Measurements from ENCODE around the gene NOC2L.
"Not testable (repeated sequence)": the region's sequence is repeated elsewhere in the genome, so short reads cannot be mapped to it uniquely, and the experiment has no call there.

Gene NOC2L

DNA sequence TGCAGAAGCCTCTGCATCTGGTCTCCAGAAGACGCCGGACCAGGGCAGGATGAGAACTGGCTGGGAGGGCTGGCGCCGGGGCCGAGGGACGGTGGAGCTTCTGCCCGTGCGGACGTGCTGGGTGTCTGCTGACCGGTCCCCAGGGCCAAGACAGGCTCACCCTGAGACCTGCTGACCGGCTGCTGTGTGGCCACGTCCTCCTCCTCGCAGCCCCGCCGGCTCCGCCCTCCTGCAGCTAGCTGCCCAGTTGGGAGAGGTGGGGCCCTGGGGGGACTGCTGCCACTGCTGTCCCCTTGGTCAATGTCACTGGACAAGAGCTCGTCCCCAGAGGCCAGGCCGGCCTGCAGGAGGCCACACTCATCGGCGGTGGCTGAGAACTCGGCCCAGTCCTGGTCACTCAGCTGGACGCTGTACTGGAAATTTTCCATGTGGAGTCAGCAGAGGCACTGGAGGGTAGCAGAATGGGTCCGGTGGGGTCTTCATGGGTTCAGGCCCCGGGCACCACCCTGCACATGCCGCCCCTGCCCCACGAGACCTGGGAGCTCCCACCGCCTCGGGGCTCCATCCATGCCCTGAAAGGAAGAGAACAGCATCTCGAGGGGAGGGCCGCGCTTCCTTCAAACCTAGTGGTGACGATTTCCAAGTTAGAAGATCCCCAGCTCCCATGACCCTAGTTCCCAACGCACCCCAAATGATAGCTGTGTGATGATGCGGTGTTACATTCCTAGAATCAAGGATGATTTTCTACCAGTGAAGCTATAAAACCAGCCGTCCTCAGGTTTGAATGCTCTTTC, 21.7 kb upstream of the NOC2L start:
- Histone ChIP-seq H3K9me3 (ENCODE audit: control insufficient read depth in 1 of 2, low read length in 2 of 2) (no peaks in the 10 kb centered on the region), H3K4me1 (ENCODE audit: control insufficient read depth in 1 of 2, insufficient read depth in 2 of 2, low read length in 2 of 2) (peaks cover 0 to 4% of the 10 kb centered on the region in 2 donors), H3K27me3 (ENCODE audit: control insufficient read depth in 1 of 2, insufficient read depth in 2 of 2, low read length in 2 of 2) (peaks cover 14 to 27% of the 10 kb centered on the region in 2 donors), H3K9ac (ENCODE audit: low read depth in 1 of 2, low read length in 2 of 2) (no peak overlapping the region), H3K4me3 (ENCODE audit: low read depth in 1 of 2, low read length in 2 of 2) (no peak overlapping the region), H3K36me3 (ENCODE audit: control insufficient read depth in 1 of 2, insufficient read depth in 2 of 2, low read length in 2 of 2) (no peaks in the 10 kb centered on the region), H3K27ac (ENCODE audit: low read depth, low read length) (no peak overlapping the region)

DNA sequence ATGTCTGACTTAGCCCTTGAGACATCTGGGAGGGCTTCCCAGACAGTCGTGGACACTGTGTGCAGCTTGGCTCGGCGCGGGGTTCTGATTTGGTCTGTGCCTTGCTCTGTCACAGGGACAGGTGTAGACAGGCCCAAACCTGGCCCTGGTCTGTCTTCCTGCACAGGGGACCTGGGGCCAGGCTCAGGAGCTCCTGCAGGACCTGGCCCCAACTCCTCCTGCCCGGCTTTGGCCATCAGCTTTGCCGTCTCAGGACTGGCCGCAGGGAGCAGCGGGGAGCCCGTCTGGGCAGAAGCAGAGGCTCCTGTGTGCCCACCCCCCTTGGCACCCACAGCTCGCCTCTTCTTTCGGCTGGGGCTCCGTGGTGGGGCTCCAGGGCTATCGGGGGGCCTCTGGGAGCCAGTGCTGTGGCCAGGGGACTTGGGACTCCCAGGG, 21.1 kb upstream of the NOC2L start:
- H3K4me3 ChIP-seq (ENCODE audit: low read depth in 1 of 2, low read length in 2 of 2): no peak overlapping the region
- H3K9me3 ChIP-seq (ENCODE audit: control insufficient read depth in 1 of 2, low read length in 2 of 2): no peaks in the 10 kb centered on the region
- peaks cover 11 to 24% of the 10 kb centered on the region in 2 donors for H3K27me3 ChIP-seq (ENCODE audit: control insufficient read depth in 1 of 2, insufficient read depth in 2 of 2, low read length in 2 of 2)
- no peak overlapping the region for H3K9ac ChIP-seq (ENCODE audit: low read depth in 1 of 2, low read length in 2 of 2)
- no peaks in the 10 kb centered on the region for H3K36me3 ChIP-seq (ENCODE audit: control insufficient read depth in 1 of 2, insufficient read depth in 2 of 2, low read length in 2 of 2)
- H3K4me1 ChIP-seq (ENCODE audit: control insufficient read depth in 1 of 2, insufficient read depth in 2 of 2, low read length in 2 of 2): peaks cover 0 to 4% of the 10 kb centered on the region in 2 donors
- H3K27ac ChIP-seq (ENCODE audit: low read depth, low read length): no peak overlapping the region

DNA sequence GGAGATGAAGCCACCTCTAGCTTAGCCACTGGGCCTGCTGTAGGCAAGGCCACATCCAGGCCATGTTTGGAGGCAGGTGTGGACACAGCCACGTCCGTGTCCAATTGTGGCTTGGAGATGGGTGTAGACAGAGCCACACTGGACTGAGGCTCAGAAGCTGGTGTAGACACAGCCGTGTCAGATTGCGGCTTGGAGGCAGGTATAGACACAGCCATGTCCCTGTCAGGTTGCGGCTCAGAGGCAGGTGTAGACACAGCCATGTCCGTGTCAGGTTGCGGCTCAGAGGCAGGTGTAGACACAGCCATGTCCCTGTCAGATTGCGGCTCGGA, 20.7 kb upstream of the NOC2L start:
- Histone ChIP-seq H3K9me3 (ENCODE audit: control insufficient read depth in 1 of 2, low read length in 2 of 2) (no peaks in the 10 kb centered on the region), H3K27me3 (ENCODE audit: control insufficient read depth in 1 of 2, insufficient read depth in 2 of 2, low read length in 2 of 2) (peaks cover 9 to 22% of the 10 kb centered on the region in 2 donors), H3K4me1 (ENCODE audit: control insufficient read depth in 1 of 2, insufficient read depth in 2 of 2, low read length in 2 of 2) (peaks cover 0 to 4% of the 10 kb centered on the region in 2 donors), H3K4me3 (ENCODE audit: low read depth in 1 of 2, low read length in 2 of 2) (no peak overlapping the region), H3K36me3 (ENCODE audit: control insufficient read depth in 1 of 2, insufficient read depth in 2 of 2, low read length in 2 of 2) (no peaks in the 10 kb centered on the region), H3K27ac (ENCODE audit: low read depth, low read length) (no peak overlapping the region), H3K9ac (ENCODE audit: low read depth in 1 of 2, low read length in 2 of 2) (no peak overlapping the region)

DNA sequence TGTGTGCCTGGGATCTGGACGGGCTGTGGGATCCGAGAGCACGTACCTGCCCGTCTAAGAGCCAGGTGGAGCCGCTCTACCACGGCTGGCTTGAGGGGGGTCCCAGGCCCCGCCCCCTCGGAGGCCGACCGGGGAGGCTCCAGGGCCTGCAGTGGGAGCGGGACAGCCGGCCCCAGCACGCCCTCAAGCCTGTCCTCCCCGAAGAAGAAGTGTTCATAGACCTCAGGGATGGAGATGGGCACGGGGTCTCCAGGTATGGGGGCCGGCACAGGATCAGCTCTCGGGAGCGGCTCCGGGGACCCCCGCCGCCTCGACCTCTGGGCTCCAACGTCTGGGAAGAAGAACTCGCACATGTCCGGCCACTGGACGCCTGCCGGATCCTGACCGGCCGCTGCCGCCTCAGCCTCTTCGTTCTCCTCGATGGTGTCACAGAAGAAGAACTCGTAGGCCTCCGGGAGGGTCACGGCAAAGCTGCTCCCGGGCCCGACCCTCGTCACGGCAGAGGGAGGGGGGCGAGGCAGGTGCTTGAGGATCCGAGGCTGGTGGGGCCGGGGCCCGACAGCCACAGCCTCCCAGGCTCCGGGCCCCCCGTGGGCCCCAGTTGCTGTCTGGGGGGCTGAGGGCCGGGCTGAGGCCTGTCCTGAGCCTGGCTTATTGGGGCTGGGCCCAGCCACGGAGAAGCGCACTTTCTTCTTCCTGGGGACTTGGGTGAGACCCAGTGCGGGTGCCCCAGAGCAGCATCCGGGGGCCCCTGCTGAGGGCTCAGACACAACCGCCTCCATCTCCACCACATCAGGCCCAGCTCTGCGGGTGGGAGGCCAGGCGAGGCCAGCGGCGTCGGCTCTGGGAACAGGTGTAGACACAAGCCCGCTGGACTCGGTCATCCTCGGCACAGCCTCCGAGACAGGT, 20.0 kb upstream of the NOC2L start:
- no peak overlapping the region for H3K9ac ChIP-seq (ENCODE audit: low read depth in 1 of 2, low read length in 2 of 2)
- no peaks in the 10 kb centered on the region for H3K36me3 ChIP-seq (ENCODE audit: control insufficient read depth in 1 of 2, insufficient read depth in 2 of 2, low read length in 2 of 2)
- no peak overlapping the region for H3K27ac ChIP-seq (ENCODE audit: low read depth, low read length)
- no peaks in the 10 kb centered on the region for H3K9me3 ChIP-seq (ENCODE audit: control insufficient read depth in 1 of 2, low read length in 2 of 2)
- no peak overlapping the region for H3K4me3 ChIP-seq (ENCODE audit: low read depth in 1 of 2, low read length in 2 of 2)
- peaks cover 0 to 4% of the 10 kb centered on the region in 2 donors for H3K4me1 ChIP-seq (ENCODE audit: control insufficient read depth in 1 of 2, insufficient read depth in 2 of 2, low read length in 2 of 2)
- H3K27me3 ChIP-seq (ENCODE audit: control insufficient read depth in 1 of 2, insufficient read depth in 2 of 2, low read length in 2 of 2): peaks cover 9 to 22% of the 10 kb centered on the region in 2 donors

DNA sequence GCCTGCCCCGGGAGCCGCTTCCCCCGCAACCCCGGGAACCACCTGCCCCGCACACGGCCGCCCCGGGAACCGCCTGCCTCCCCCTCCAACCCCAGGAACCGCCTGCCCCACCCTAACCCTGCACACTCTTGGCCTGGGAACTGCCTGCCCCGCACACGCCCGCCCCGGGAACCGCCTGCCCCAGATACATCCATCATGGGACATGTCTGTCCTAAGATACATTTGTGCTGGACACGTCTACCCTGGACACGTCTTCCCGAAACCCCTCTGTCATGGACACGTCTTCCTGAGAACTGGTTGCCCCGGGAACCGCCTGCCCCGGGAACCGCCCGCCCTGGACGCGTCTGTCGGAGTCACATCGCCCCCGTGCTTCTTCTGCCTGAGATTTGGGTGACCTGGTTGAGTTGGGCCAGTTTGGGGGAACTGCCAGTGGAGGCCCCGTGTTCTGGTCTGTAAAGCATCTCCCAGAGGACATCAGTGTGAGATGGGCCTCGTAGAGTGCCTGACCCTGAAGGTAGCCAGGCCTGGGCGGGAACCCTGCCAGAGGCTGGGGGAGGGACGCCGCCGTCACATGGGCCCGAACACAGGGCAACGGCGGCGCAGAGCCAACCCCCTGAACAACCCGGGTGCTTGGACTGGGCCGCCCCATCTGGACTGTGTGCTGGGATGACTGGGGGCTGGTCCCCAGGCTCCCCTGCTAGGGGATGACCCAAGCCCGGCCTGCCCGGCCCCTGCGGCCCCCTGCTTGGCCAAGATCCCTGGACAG, 19.2 kb upstream of the NOC2L start:
- Histone ChIP-seq H3K9me3 (ENCODE audit: control insufficient read depth in 1 of 2, low read length in 2 of 2) (no peaks in the 10 kb centered on the region), H3K36me3 (ENCODE audit: control insufficient read depth in 1 of 2, insufficient read depth in 2 of 2, low read length in 2 of 2) (no peaks in the 10 kb centered on the region), H3K4me3 (ENCODE audit: low read depth in 1 of 2, low read length in 2 of 2) (no peak overlapping the region), H3K27me3 (ENCODE audit: control insufficient read depth in 1 of 2, insufficient read depth in 2 of 2, low read length in 2 of 2) (peaks cover 9 to 17% of the 10 kb centered on the region in 2 donors), H3K27ac (ENCODE audit: low read depth, low read length) (no peak overlapping the region), H3K4me1 (ENCODE audit: control insufficient read depth in 1 of 2, insufficient read depth in 2 of 2, low read length in 2 of 2) (peaks cover 0 to 4% of the 10 kb centered on the region in 2 donors), H3K9ac (ENCODE audit: low read depth in 1 of 2, low read length in 2 of 2) (no peak overlapping the region)

- H3K9ac ChIP-seq (ENCODE audit: low read depth in 1 of 2, low read length in 2 of 2); H3K27ac ChIP-seq (ENCODE audit: low read depth, low read length); H3K4me1 ChIP-seq (ENCODE audit: control insufficient read depth in 1 of 2, insufficient read depth in 2 of 2, low read length in 2 of 2); H3K4me3 ChIP-seq (ENCODE audit: low read depth in 1 of 2, low read length in 2 of 2); H3K9me3 ChIP-seq (ENCODE audit: control insufficient read depth in 1 of 2, low read length in 2 of 2); H3K27me3 ChIP-seq (ENCODE audit: control insufficient read depth in 1 of 2, insufficient read depth in 2 of 2, low read length in 2 of 2); H3K36me3 ChIP-seq (ENCODE audit: control insufficient read depth in 1 of 2, insufficient read depth in 2 of 2, low read length in 2 of 2): not testable (repeated sequence)
Observed at GRCh38 chr1:976791-977190, 17.7 kb upstream of the NOC2L start.

DNA sequence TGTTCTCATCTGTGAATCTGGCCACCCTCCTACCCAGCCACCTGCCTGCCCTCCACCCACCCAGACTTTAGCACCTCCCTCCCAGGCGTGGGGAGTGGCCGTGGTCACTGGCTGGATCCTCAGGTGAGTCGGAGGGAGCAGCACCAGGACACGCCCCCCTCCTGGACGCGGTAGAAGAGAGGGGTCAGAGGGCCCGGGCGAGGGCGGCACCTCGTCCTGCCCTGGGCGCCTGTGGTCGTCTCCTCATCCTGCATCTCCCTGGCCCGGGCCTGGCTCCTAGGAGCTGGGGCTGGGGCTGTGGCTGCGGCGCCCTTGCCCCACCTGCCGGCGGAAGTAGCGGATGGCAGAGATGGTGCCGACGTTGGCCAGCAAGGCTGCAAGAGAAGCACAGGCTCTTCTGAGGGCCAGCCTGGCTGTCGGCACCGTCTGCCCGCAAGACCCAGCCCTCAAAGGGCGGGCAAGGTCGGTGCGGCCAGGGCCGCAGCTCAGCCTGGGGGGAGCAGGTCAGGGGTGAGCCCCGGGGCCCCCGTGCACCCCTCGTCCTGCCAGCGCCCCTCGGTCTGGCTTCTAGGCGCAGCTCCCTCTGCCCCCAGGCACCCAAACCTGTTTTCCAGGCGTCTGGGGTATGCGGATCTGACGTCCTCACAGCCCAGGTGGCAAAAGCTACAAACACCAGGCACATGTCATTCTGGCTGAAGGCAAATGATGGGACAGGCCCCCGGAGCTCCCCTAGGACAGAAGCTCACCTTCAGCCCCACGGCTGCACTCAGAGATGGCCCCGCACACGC, 17.0 kb upstream of the NOC2L start:
- peaks cover 8 to 12% of the 10 kb centered on the region in 2 donors for H3K27me3 ChIP-seq (ENCODE audit: control insufficient read depth in 1 of 2, insufficient read depth in 2 of 2, low read length in 2 of 2)
- H3K4me3 ChIP-seq (ENCODE audit: low read depth in 1 of 2, low read length in 2 of 2): peak overlapping the region in 1 of 2 donors; percentile 8
- peaks cover 0 to 4% of the 10 kb centered on the region in 2 donors for H3K4me1 ChIP-seq (ENCODE audit: control insufficient read depth in 1 of 2, insufficient read depth in 2 of 2, low read length in 2 of 2)
- H3K9ac ChIP-seq (ENCODE audit: low read depth in 1 of 2, low read length in 2 of 2): no peak overlapping the region
- H3K27ac ChIP-seq (ENCODE audit: low read depth, low read length): no peak overlapping the region
- no peaks in the 10 kb centered on the region for H3K9me3 ChIP-seq (ENCODE audit: control insufficient read depth in 1 of 2, low read length in 2 of 2)
- H3K36me3 ChIP-seq (ENCODE audit: control insufficient read depth in 1 of 2, insufficient read depth in 2 of 2, low read length in 2 of 2): no peaks in the 10 kb centered on the region

GRCh38 chr1:975365-975764, 16.3 kb upstream of the NOC2L start:
- Histone ChIP-seq H3K27me3 (ENCODE audit: control insufficient read depth in 1 of 2, insufficient read depth in 2 of 2, low read length in 2 of 2) (peaks cover 8 to 13% of the 10 kb centered on the region in 2 donors), H3K36me3 (ENCODE audit: control insufficient read depth in 1 of 2, insufficient read depth in 2 of 2, low read length in 2 of 2) (no peaks in the 10 kb centered on the region), H3K4me3 (ENCODE audit: low read depth in 1 of 2, low read length in 2 of 2) (no peak overlapping the region), H3K4me1 (ENCODE audit: control insufficient read depth in 1 of 2, insufficient read depth in 2 of 2, low read length in 2 of 2) (peaks cover 0 to 4% of the 10 kb centered on the region in 2 donors), H3K9me3 (ENCODE audit: control insufficient read depth in 1 of 2, low read length in 2 of 2) (no peaks in the 10 kb centered on the region), H3K9ac (ENCODE audit: low read depth in 1 of 2, low read length in 2 of 2) (no peak overlapping the region), H3K27ac (ENCODE audit: low read depth, low read length) (no peak overlapping the region)

DNA sequence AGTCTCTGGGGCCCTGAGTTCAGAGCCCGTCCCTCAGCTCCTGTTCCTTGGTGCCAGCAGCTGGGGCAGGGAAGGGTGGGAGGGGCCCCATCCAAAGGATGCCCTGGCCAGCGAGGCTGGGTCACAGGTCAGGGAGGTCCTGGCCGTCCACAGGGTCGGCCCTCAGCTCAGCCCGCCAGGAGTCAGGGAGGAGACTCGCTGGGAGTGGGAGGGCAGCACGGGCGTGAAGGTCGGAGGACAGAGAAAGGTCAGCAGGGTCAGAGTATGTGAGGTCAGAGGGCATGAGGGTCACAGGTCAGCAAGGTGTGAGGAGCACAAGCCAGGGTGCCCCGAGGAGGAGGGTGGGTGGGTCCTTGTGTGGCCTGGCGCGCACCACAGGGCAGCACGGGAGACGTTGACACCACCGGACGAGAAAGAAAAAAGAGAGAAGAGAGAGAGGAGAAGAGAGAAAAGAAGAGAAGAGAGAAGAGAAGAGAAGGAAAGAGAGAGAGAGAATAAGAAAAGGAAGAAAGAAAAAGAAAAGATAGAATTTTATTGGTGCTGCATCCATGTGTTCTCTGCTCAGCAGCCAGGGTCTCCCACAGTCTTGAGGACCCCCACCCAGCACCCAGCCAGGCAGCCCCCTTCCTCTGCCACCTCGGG, 15.8 kb upstream of the NOC2L start:
- no peak overlapping the region for H3K9ac ChIP-seq (ENCODE audit: low read depth in 1 of 2, low read length in 2 of 2)
- H3K36me3 ChIP-seq (ENCODE audit: control insufficient read depth in 1 of 2, insufficient read depth in 2 of 2, low read length in 2 of 2): no peaks in the 10 kb centered on the region
- H3K9me3 ChIP-seq (ENCODE audit: control insufficient read depth in 1 of 2, low read length in 2 of 2): no peaks in the 10 kb centered on the region
- H3K4me1 ChIP-seq (ENCODE audit: control insufficient read depth in 1 of 2, insufficient read depth in 2 of 2, low read length in 2 of 2): peaks cover 0 to 4% of the 10 kb centered on the region in 2 donors
- H3K27me3 ChIP-seq (ENCODE audit: control insufficient read depth in 1 of 2, insufficient read depth in 2 of 2, low read length in 2 of 2): peaks cover 8 to 13% of the 10 kb centered on the region in 2 donors
- no peak overlapping the region for H3K4me3 ChIP-seq (ENCODE audit: low read depth in 1 of 2, low read length in 2 of 2)
- H3K27ac ChIP-seq (ENCODE audit: low read depth, low read length): no peak overlapping the region

All from duodenal mucosa (tissue), 2 donors.